Small intestine (tissue), 7 donors: ENCODE data around the gene MAP2K2. TPM values are rescaled to one million over a fixed set of nuclear protein-coding genes. Genes with fewer than 3 reads are reported as not detected.
"Not testable (repeated sequence)": the region's sequence is repeated elsewhere in the genome, so short reads cannot be mapped to it uniquely, and the experiment has no call there.

Source experiments
- DNase-seq, 2 donors: peaks; one replicate each; pipeline versions ENCODE4 v3.0.0 to v3.0.0-alpha.2; 2013
- FAIRE-seq: peaks from 2 replicates; lab custom pipeline; 2012; peaks lifted over from hg19 to GRCh38; lab: Jason Lieb, UNC
- H3K27ac ChIP-seq, 3 donors: one replicate each; pipeline ENCODE4 v1.5.1; 2013; ENCODE audit warnings: low read length in 2 of 3, mild to moderate bottlenecking in 2 of 3, control low read depth in 1 of 3, inconsistent platforms in 1 of 3, low read depth in 1 of 3, moderate library complexity in 1 of 3
- H3K27me3 ChIP-seq, 3 donors: one replicate each; pipeline ENCODE4 v1.6.1; 2013; ENCODE audit warnings: low read length in 3 of 3, inconsistent platforms in 1 of 3; ENCODE audit not compliant: control insufficient read depth in 3 of 3, insufficient read depth in 3 of 3
- H3K36me3 ChIP-seq, 3 donors: one replicate each; pipeline ENCODE4 v1.6.1; 2013; ENCODE audit warnings: low read length in 3 of 3, inconsistent platforms in 1 of 3, low read depth in 1 of 3, mild to moderate bottlenecking in 1 of 3, moderate library complexity in 1 of 3; ENCODE audit not compliant: control insufficient read depth in 3 of 3, insufficient read depth in 2 of 3
- H3K4me1 ChIP-seq, 3 donors: one replicate each; pipeline ENCODE4 v1.6.1; 2013; ENCODE audit warnings: low read length in 2 of 3, inconsistent platforms in 1 of 3, low read depth in 1 of 3, mild to moderate bottlenecking in 1 of 3, moderate library complexity in 1 of 3; ENCODE audit not compliant: control insufficient read depth in 3 of 3, insufficient read depth in 2 of 3
- H3K4me3 ChIP-seq, 3 donors: one replicate each; pipeline ENCODE4 v1.5.1; 2013; ENCODE audit warnings: low read length in 3 of 3, control low read depth in 1 of 3, inconsistent platforms in 1 of 3, low read depth in 1 of 3, mild to moderate bottlenecking in 1 of 3, moderate library complexity in 1 of 3
- H3K9me3 ChIP-seq, 2 donors: one replicate each; pipeline ENCODE4 v1.6.1; 2013; ENCODE audit warnings: low read depth in 1 of 2, low read length in 1 of 2; ENCODE audit not compliant: control insufficient read depth in 2 of 2, insufficient read depth in 1 of 2
- WGBS, 3 donors: extraction: QIAGEN DNeasy Blood & Tissue Kit; methylation state at CpG; one replicate each; pipeline ENCODE4 v1.1.7; 2013; 5-methylcytosine and 5-hydroxymethylcytosine counted together
- polyA plus RNA-seq, 4 donors: library from polyadenylated mRNA; stranded (reverse) in 3 of 4; unstranded in 1 of 4; fragments of 200-250 nt in 3 of 4; fragments of 120-200 nt in 1 of 4; gene quantifications; one replicate each; pipeline versions ENCODE4 v1.2.1 to v1.2.3, GENCODE V29; 2013
- donor health status: healthy with polysubstance abuse.
- donor health status: control.
- donor health status: control.
- donor health status: Bipolar disorder and iron deficiency.
- donor health status: healthy.

The MAP2K2 gene
- polyA plus RNA-seq, 4 donors, result 157 to 522 (median 388) TPM

DNA sequence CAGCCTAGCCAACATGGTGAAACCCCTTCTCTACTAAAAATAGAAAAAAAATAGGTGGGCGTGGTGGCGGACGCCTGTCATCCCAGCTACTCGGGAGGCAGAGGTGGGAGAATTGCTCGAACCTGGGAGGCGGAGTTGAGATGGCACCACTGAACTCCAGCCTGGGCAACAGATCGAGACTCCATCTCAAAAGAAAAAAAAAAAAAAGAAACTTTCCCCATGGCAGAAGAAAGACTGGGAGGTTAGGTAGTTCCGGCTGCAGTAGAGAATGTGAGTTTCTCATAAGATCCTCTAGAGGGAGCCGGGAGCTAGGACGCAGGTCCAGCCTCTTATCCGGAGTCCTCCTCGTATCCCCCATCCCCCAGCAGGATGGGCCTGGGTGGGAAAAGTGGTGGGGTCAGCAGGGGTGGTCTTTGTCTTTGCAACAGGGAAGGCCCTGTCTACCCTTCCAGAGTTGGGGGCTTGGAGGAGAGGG lies 16.4 kb upstream of the MAP2K2 start:
- Histone ChIP-seq H3K27ac (peak overlapping the region in 1 of 3 donors; percentile 27), H3K27me3 (no peaks in the 10 kb centered on the region), H3K4me1 (peaks cover 0 to 36% (median 0%) of the 10 kb centered on the region in 3 donors), H3K36me3 (no peaks in the 10 kb centered on the region), H3K4me3 (no peak overlapping the region), H3K9me3 (peaks cover 0 to 5% of the 10 kb centered on the region in 2 donors)
- DNase-seq (peak; percentile 78 to 79), FAIRE-seq (no peak)
- WGBS, 3 donors, result 13 to 23% (median 17%) methylated on average over 12 of the region's 12 CpGs

DNA sequence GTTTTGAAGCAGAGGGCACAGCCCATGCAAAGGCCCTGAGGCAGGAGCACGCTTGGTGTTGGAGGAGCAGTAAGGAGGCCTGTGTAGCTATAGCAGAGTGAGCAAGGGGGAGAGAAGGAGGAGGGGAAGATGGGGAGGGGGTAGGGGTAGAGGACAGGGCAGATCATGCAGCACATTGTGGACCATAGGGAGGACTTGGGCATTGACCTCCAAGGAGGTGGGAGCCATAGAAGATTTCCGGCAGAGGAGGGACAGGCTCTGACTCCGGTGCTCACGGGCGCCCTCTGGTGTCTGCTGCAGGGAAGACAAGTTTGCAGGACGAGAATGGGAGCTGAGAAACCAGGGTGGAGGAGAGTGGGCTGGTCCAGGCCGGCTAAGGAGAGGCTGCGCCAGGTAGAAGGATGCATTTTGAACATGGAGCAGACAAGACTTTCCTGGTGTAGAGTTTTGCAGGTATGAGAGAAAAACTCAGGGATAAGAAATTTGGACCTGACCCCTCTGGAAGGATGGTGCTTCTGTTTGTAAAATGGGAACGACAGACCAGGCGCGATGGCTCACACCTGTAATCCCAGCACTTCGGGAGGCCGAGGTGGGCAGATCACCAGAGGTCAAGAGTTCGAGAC lies 15.8 kb upstream of the MAP2K2 start:
- DNase-seq (peak; percentile 86 to 87), FAIRE-seq (no peak)
- Histone ChIP-seq H3K36me3 (no peaks in the 10 kb centered on the region), H3K9me3 (peaks cover 0 to 3% of the 10 kb centered on the region in 2 donors), H3K4me1 (peaks cover 0 to 34% (median 0%) of the 10 kb centered on the region in 3 donors), H3K27me3 (no peaks in the 10 kb centered on the region), H3K4me3 (no peak overlapping the region), H3K27ac (no peak overlapping the region)
- 24 to 30% (median 26%) methylated on average over 14 of the region's 14 CpGs for whole genome bisulfite sequencing, 3 donors

DNA sequence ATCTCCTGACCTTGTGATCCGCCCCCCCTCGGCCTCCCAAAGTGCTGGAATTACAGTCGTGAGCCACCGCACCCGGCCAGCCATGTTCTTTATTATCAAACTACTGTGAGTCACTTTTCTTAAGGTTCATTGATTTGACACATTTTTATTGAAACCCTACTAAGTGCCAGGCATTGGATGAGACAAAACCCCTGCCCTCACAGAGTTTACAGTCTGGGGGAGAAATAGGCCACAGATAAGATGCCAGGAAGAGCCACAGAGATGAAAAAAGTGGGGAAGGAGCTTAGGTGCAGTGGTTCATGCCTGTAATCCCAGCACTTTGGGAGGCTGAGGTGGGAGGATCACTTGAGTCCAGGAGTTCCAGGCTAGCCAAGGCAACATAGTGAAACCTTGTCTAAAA lies 14.5 kb upstream of the MAP2K2 start:
- Histone ChIP-seq H3K36me3 (no peaks in the 10 kb centered on the region), H3K4me3 (no peak overlapping the region), H3K4me1 (peaks cover 0 to 25% (median 0%) of the 10 kb centered on the region in 3 donors), H3K27ac (peak overlapping the region in 1 of 3 donors; percentile 12), H3K27me3 (no peaks in the 10 kb centered on the region), H3K9me3 (peaks cover 0 to 2% of the 10 kb centered on the region in 2 donors)
- DNase-seq (no peak), FAIRE-seq (no peak)
- WGBS, 3 donors, result 52 to 64% (median 53%) methylated on average over 5 of the region's 5 CpGs

DNA sequence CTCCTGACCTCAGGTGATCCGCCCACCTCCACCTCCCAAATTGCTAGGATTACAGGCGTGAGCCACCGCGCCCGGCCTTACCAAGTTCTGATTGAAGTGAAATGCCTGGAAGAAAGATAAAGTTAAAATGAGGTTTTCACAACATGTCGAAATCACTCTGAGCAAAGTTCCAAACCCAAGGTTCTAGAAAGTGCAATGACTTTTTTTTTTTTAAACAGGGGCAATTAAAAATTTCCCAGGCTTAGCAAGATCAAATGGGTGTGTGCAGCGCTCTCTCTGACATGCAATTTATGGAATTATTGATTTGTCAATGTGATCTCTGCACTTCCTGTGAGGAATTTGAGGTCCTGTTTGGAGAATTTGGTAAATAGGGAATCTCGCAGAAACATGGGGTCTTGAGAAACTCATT lies 12.8 kb upstream of the MAP2K2 start:
- WGBS, 3 donors, result 19 to 67% (median 39%) methylated on average over 8 of the region's 8 CpGs
- H3K27me3 ChIP-seq, result no peaks in the 10 kb centered on the region
- H3K4me1 ChIP-seq, result peaks cover 0 to 18% (median 0%) of the 10 kb centered on the region in 3 donors
- H3K4me3 ChIP-seq, result no peak overlapping the region
- no peak for FAIRE-seq
- peaks cover 0 to 2% of the 10 kb centered on the region in 2 donors for H3K9me3 ChIP-seq
- no peaks in the 10 kb centered on the region for H3K36me3 ChIP-seq
- DNase-seq, result peak; percentile 87 to 93
- H3K27ac ChIP-seq, result peak overlapping the region in 2 of 3 donors; percentile 67 to 85

DNA sequence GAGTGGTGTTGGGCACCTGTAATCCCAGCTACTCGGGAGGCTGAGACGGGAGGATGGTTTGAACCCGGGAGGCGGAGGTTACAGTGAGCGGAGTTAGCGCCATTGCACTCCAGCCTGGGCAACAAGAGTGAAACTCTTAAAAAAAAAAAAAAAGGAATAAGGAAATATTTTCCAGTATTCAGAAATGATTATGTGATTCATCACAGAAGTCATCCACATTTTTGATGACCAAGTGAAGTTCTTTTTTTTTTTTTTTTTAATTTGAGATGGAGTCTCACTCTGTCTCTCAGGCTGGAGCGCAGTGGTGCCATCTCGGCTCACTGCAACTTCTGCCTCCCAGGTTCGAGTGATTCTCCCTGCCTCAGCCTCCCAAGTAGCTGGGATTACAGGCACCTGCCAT lies 11.5 kb upstream of the MAP2K2 start:
- H3K36me3 ChIP-seq, H3K4me3 ChIP-seq, H3K9me3 ChIP-seq, H3K27me3 ChIP-seq, H3K27ac ChIP-seq, DNase-seq, FAIRE-seq: not testable (repeated sequence)
- WGBS, 3 donors, result 91 to 92% (median 92%) methylated on average over 9 of the region's 9 CpGs
- H3K4me1 ChIP-seq, result peaks cover 0 to 28% (median 0%) of the 10 kb centered on the region in 3 donors

DNA sequence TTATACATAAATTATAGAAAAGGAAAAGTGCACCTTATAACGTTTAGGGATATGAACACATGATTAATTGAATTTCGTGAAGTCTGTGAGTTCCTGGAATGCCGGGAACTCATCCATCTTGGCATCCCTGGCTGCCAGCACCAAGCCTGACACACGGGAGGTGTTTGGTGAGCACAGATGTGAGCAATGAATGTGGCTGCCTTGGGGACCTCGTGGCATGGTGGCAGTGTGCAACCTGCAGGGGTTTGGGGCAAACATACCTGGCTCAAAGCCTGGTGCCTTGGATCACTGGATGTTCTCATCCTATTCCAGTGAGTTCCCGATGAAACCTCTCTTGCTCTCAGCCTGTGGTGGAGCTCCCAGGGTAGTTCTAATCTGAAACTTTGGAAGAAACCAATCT lies 10.4 kb upstream of the MAP2K2 start:
- 36 to 44% (median 41%) methylated on average over 6 of the region's 6 CpGs for WGBS, 3 donors
- FAIRE-seq, result no peak

DNA sequence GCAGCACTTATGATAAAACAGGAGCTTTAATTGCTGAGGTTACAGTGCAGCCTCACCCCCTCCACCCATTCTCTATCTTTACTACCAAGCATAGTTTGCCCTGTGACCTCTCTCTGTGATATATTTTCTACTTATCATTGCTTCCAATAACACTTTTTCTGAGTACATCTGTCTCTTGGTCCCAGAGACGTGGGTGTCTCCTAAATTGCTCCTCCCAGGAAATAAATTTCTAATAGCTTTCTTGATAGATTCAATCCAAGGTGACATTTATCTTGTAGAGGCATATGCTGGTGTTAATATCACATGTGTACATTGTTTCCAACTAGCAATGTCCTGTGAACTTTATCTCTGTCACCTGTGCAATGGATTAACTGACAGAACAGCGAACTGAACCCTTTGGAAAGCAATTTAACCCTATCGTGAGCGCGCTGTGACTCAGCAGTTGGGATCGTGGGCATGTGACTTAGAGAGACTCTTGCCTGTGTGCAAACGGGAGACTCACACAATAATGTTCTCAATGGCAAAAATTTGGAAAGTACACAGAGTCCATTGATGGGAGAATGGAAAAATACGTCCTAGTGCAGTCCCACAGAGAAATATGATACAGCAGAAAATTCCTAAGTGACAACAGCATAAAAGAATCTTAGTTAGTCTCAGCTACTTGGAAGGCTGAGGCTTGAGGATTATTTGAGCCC lies 7.0 kb upstream of the MAP2K2 start:
- Histone ChIP-seq H3K4me1 (peaks cover 0 to 25% (median 0%) of the 10 kb centered on the region in 3 donors), H3K36me3 (no peaks in the 10 kb centered on the region), H3K4me3 (no peak overlapping the region), H3K27ac (peak overlapping the region; percentile 91 to 95 (median 91)), H3K27me3 (no peaks in the 10 kb centered on the region), H3K9me3 (peaks cover 0 to 4% of the 10 kb centered on the region in 2 donors)
- DNase-seq, result peak; percentile 91 to 99
- no peak for FAIRE-seq
- WGBS, 3 donors, result 11 to 36% (median 20%) methylated on average over 8 of the region's 8 CpGs

More for the DNA sequence above, 10.4 kb upstream of the MAP2K2 start:
- no peak overlapping the region for H3K4me3 ChIP-seq
- peaks cover 0 to 34% (median 0%) of the 10 kb centered on the region in 3 donors for H3K4me1 ChIP-seq
- no peaks in the 10 kb centered on the region for H3K9me3 ChIP-seq
- no peaks in the 10 kb centered on the region for H3K27me3 ChIP-seq
- no peaks in the 10 kb centered on the region for H3K36me3 ChIP-seq
- DNase-seq, result no peak
- no peak overlapping the region for H3K27ac ChIP-seq

DNA sequence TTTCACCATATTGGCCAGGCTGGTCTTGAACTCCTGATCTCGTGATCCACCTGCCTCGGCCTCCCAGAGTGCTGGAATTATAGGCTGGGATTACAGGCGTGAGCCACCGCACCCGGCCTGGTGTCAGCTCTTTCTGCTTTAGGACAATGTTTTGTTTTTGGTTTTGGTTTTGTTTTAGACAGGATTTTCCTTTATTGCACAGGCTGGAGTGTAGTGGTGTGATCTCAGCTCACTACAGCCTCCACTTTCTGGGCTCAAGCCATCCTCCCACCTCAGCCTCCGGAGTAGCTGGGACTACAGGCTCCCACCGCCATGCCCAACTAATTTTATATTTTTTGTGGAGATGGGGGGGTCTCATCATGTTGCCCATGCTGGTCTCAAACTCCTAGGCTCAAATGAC lies 5.1 kb upstream of the MAP2K2 start:
- H3K4me1 ChIP-seq, result peaks cover 0 to 24% (median 0%) of the 10 kb centered on the region in 3 donors
- 37 to 71% (median 52%) methylated on average over 7 of the region's 7 CpGs for WGBS, 3 donors
- FAIRE-seq, H3K36me3 ChIP-seq, H3K9me3 ChIP-seq, H3K4me3 ChIP-seq, H3K27me3 ChIP-seq: not testable (repeated sequence)
- H3K27ac ChIP-seq, result peak overlapping the region in 2 of 3 donors; percentile 34 to 47
- DNase-seq, result peak in 1 of 2 donors; percentile 59
